Spleen (tissue), 7 donors: ENCODE results near the gene SMAD5.

Source experiments
- POLR2A ChIP-seq, 3 donors: fragments of 450-650 bp; IDR thresholded peaks; one replicate each; pipeline ENCODE4 v1.5.1; 2017; ENCODE audit warnings: antibody characterized with exemption in 3 of 3, mild to moderate bottlenecking in 1 of 3
- POLR2AphosphoS5 ChIP-seq, 3 donors: sonication (generic); formaldehyde crosslinking; IDR thresholded peaks; one replicate each; pipeline ENCODE4 v1.5.1; 2017; ENCODE audit warnings: antibody characterized with exemption in 3 of 3
- TF ChIP-seq, protein P1 (sequence below), 11 experiments: fragments of 200-600 bp in 7 of 11; fragments of 450-650 bp in 4 of 11; sonication (generic) in 4 of 11; IDR thresholded peaks in 8 of 11; conservative IDR thresholded peaks in 3 of 11; 1 replicate in 7 of 11; 2 replicates in 4 of 11; pipeline versions ENCODE4 v1.4.0 to v1.8.0; 2016 to 2021; ENCODE audit warnings: antibody characterized with exemption in 11 of 11, inconsistent platforms in 4 of 11, mild to moderate bottlenecking in 1 of 11
- donor health status: DM: no; HTN: no; CAD: no; lungs with moderate emphysema.
- donor health status: DM: no; HTN: no; CAD: no.
- donor health status: DM: no; HTN: no; CAD: no.

DNA sequence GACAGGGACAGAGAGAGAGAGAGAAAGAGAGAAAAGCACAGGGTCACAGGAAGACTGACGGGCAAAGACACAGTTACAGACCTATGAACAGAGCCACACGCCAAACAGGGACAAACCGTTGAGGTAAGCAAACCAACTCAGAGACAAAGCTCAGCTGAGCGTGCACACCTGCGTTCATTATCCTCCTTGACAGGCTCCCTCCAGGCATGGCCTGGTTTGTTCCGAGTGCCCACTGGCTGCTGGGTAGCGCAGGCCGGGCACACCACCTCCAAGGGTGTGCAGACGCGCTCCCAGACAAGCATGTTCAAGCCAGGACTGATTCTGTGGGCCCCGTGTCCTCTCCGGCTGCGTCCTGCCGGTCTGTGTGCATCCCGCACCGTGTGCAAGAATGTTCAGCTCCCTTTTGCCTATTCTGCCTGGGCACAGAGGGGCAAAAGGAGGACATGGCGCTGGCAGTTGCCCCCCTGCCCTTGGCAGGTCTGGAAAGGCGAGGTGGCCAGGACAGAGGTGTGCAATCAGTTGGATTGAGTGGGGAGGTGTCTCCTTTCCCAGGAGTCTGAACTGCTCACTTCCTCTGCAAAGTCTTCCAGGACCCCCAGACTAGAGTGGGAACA is 60.8 kb downstream of the SMAD5 start:
- TF ChIP-seq POLR2AphosphoS5 (IDR thresholded peaks at IDR 0.05) (no peak), POLR2A (IDR thresholded peaks at IDR 0.05) (no peak)
- TF ChIP-seq, protein P1, sequence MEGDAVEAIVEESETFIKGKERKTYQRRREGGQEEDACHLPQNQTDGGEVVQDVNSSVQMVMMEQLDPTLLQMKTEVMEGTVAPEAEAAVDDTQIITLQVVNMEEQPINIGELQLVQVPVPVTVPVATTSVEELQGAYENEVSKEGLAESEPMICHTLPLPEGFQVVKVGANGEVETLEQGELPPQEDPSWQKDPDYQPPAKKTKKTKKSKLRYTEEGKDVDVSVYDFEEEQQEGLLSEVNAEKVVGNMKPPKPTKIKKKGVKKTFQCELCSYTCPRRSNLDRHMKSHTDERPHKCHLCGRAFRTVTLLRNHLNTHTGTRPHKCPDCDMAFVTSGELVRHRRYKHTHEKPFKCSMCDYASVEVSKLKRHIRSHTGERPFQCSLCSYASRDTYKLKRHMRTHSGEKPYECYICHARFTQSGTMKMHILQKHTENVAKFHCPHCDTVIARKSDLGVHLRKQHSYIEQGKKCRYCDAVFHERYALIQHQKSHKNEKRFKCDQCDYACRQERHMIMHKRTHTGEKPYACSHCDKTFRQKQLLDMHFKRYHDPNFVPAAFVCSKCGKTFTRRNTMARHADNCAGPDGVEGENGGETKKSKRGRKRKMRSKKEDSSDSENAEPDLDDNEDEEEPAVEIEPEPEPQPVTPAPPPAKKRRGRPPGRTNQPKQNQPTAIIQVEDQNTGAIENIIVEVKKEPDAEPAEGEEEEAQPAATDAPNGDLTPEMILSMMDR (IDR thresholded peaks at IDR 0.05 in 8 of 11, conservative IDR thresholded peaks at IDR 0.05 in 3 of 11): no peak
